PC-3 (cell line): Measurements from ENCODE around the gene NOTO. TPM values are rescaled to one million over a fixed set of nuclear protein-coding genes. Genes with fewer than 3 reads are reported as not detected.

Experiments
- ATAC-seq: fragments of 200-7000 bp; cut with Tn5 transposase; 2 replicates; pipeline ENCODE4 v1.9.1; 2020; ENCODE audit warnings: mild to moderate bottlenecking, moderate library complexity
- BruUV-seq: library from RNA; stranded (reverse); fragments of 400-500 nt; replicated peaks from 2 replicates; lab custom pipeline; 2021; lab: Mats Ljungman, UMichigan
- CTCF ChIA-PET: fragments of 300-600 bp; sonication (Branson Sonifier 250); formaldehyde crosslinking; loops from one replicate; lab custom pipeline; 2022; ENCODE audit warnings: antibody characterized with exemption; lab: Charles Lee
- POLR2A ChIA-PET: fragments of 300-600 bp; sonication (Branson Sonifier 250); formaldehyde crosslinking; loops from one replicate; lab custom pipeline; 2022; ENCODE audit warnings: antibody characterized with exemption; ENCODE audit not compliant: unreplicated experiment; lab: Charles Lee
- DNase-seq: peaks from one replicate; pipeline ENCODE4 v3.0.0-alpha.2; 2015
- H2AFZ ChIP-seq: fragments of 300-600 bp; sonication (generic); 2 replicates; pipeline ENCODE4 v1.6.0; 2016; ENCODE audit warnings: antibody characterized with exemption, low read length
- H3F3A ChIP-seq: fragments of 300-600 bp; sonication (generic); one replicate; pipeline ENCODE4 v1.6.0; 2017; ENCODE audit warnings: antibody characterized with exemption, low read length, control low read depth, mild to moderate bottlenecking; ENCODE audit not compliant: unreplicated experiment
- H3K27ac ChIP-seq: fragments of 300-600 bp; sonication (generic); 2 replicates; pipeline ENCODE4 v1.5.1; 2016; ENCODE audit warnings: mild to moderate bottlenecking, low read length
- H3K27me3 ChIP-seq: fragments of 300-600 bp; sonication (generic); 2 replicates; pipeline ENCODE4 v1.6.1; 2016; ENCODE audit warnings: low read length, mixed read lengths
- H3K36me3 ChIP-seq: fragments of 300-600 bp; sonication (generic); 2 replicates; pipeline ENCODE4 v1.6.1; 2016; ENCODE audit warnings: low read depth, mixed run types, low read length, mixed read lengths
- H3K4me1 ChIP-seq: fragments of 300-600 bp; sonication (generic); 2 replicates; pipeline ENCODE4 v1.5.1; 2016; ENCODE audit warnings: low read length; ENCODE audit not compliant: insufficient read depth
- H3K4me2 ChIP-seq: fragments of 300-600 bp; sonication (generic); 2 replicates; pipeline ENCODE4 v1.6.0; 2016; ENCODE audit warnings: low read length
- H3K4me3 ChIP-seq: fragments of 300-600 bp; sonication (generic); 2 replicates; pipeline ENCODE4 v1.5.1; 2016; ENCODE audit warnings: mild to moderate bottlenecking, low read length, mixed read lengths
- H3K79me2 ChIP-seq: fragments of 300-600 bp; sonication (generic); 2 replicates; pipeline ENCODE4 v1.6.1; 2017; ENCODE audit warnings: low read length, mixed read lengths
- H3K9ac ChIP-seq: fragments of 300-600 bp; sonication (generic); 2 replicates; pipeline ENCODE4 v1.6.0; 2016; ENCODE audit warnings: mild to moderate bottlenecking, low read length
- H3K9me2 ChIP-seq: fragments of 300-600 bp; sonication (generic); replicated peaks from 2 replicates; pipeline ENCODE4 v1.6.1; 2016; ENCODE audit warnings: mixed run types, low read length, mixed read lengths
- H3K9me3 ChIP-seq: fragments of 300-600 bp; sonication (generic); 2 replicates; pipeline ENCODE4 v1.6.1; 2016; ENCODE audit warnings: low read length, mixed read lengths
- H4K20me1 ChIP-seq: fragments of 300-600 bp; sonication (generic); 2 replicates; pipeline ENCODE4 v1.6.1; 2016; ENCODE audit warnings: low read length, mixed read lengths
- CTCF ChIP-seq: fragments of 300-600 bp; sonication (generic); conservative IDR thresholded peaks from 2 replicates; pipeline ENCODE4 v1.5.1; 2017; ENCODE audit warnings: antibody characterized with exemption, low read depth, mild to moderate bottlenecking, low read length
- EZH2 ChIP-seq: fragments of 300-600 bp; sonication (generic); IDR thresholded peaks from one replicate; pipeline ENCODE4 v1.6.1; 2017; ENCODE audit warnings: antibody characterized with exemption, mild to moderate bottlenecking, low read length; ENCODE audit not compliant: unreplicated experiment
- EZH2phosphoT487 ChIP-seq: fragments of 300-600 bp; sonication (generic); IDR thresholded peaks from 2 replicates; pipeline ENCODE4 v1.6.1; 2018; ENCODE audit warnings: mild to moderate bottlenecking, antibody characterized with exemption, low read length, borderline replicate concordance
- intact Hi-C: fragments of 100-400 bp; cut with micrococcal nuclease; formaldehyde crosslinking; loops from 2 replicates; pipeline ENCODE4 v1.9.0; 2023
- total RNA-seq: library from RNA; depleted of rRNA; stranded (reverse); fragments of >200 nt; gene quantifications from 2 replicates; pipeline ENCODE4 v1.2.3, GENCODE V29; 2014

The NOTO gene
- total RNA-seq, 1 experiment from 2014 or later, result 0.07 TPM

- Histone ChIP-seq H3K36me3 (peaks cover 13% of the 10 kb centered on the region), H3K79me2 (no peaks in the 10 kb centered on the region), H3K27ac (no peak overlapping the region), H3F3A (no peaks in the 10 kb centered on the region), H2AFZ (no peak overlapping the region), H3K4me1 (no peaks in the 10 kb centered on the region), H3K9me3 (no peaks in the 10 kb centered on the region), H3K27me3 (no peaks in the 10 kb centered on the region), H3K9me2 (no peaks in the 10 kb centered on the region), H3K4me2 (no peak overlapping the region), H3K4me3 (no peak overlapping the region), H3K9ac (no peak overlapping the region), H4K20me1 (no peaks in the 10 kb centered on the region)
- DNase-seq (no peak), ATAC-seq (no peak)
- TSS peak; percentile 5 for BruUV-seq
- intact Hi-C loops, result no loop called here
- CTCF ChIA-PET, result no interaction called here
- no peak for TF ChIP-seq EZH2
- TF ChIP-seq EZH2phosphoT487, result no peak
- POLR2A ChIA-PET, result no interaction called here
Measured at GRCh38 chr2:73255907-73256617, 53.7 kb downstream of the NOTO start.

GRCh38 chr2:73256618-73256922 is 54.2 kb downstream of the NOTO start:
- H3K9me2 ChIP-seq, result no peaks in the 10 kb centered on the region
- H3K79me2 ChIP-seq, result no peaks in the 10 kb centered on the region
- ChIA-PET POLR2A (no interaction called here), CTCF (no interaction called here)
- no peak overlapping the region for H3K27ac ChIP-seq
- H3K9ac ChIP-seq, result no peak overlapping the region
- H3K4me1 ChIP-seq, result no peaks in the 10 kb centered on the region
- H3K27me3 ChIP-seq, result no peaks in the 10 kb centered on the region
- no peak overlapping the region for H3K4me2 ChIP-seq
- no peaks in the 10 kb centered on the region for H3K9me3 ChIP-seq
- intact Hi-C loops, result no loop called here
- H3F3A ChIP-seq, result no peaks in the 10 kb centered on the region
- ATAC-seq (no peak), DNase-seq (no peak)
- no peaks in the 10 kb centered on the region for H4K20me1 ChIP-seq
- H3K4me3 ChIP-seq, result no peak overlapping the region
- H3K36me3 ChIP-seq, result peaks cover 13% of the 10 kb centered on the region
- TF ChIP-seq EZH2, result no peak
- TF ChIP-seq EZH2phosphoT487, result no peak
- no peak for TF ChIP-seq CTCF
- no peak overlapping the region for H2AFZ ChIP-seq
- no TSS peak for BruUV-seq

GRCh38 chr2:73257021-73257420 is 54.6 kb downstream of the NOTO start:
- Histone ChIP-seq H3K4me2 (no peak overlapping the region), H4K20me1 (no peaks in the 10 kb centered on the region), H2AFZ (no peak overlapping the region), H3K9me2 (no peaks in the 10 kb centered on the region), H3K36me3 (peaks cover 13% of the 10 kb centered on the region), H3K4me3 (no peak overlapping the region), H3K9me3 (no peaks in the 10 kb centered on the region), H3K27ac (no peak overlapping the region), H3K4me1 (no peaks in the 10 kb centered on the region), H3K9ac (no peak overlapping the region), H3F3A (no peaks in the 10 kb centered on the region), H3K79me2 (no peaks in the 10 kb centered on the region), H3K27me3 (no peaks in the 10 kb centered on the region)
- ChIA-PET CTCF (interaction anchor here (0.5 kb wide), 1 partner anchor 34 kb away, joined by 11 read pairs; no protein-coding TSS in a partner anchor), POLR2A (interaction anchor here (0.6 kb wide), 1 partner anchor 17 kb away, joined by 3 read pairs; no protein-coding TSS in a partner anchor)
- DNase-seq (no peak), ATAC-seq (no peak)
- intact Hi-C loops, result no loop called here
- TF ChIP-seq CTCF, result no peak
- TF ChIP-seq EZH2phosphoT487, result no peak
- TF ChIP-seq EZH2, result no peak
- no TSS peak for BruUV-seq
